SK-N-SH (cell line): ENCODE measurements around the gene GOLGA8N. TPM values are rescaled to one million over a fixed set of nuclear protein-coding genes. Genes with fewer than 3 reads are reported as not detected.

Experiments
- CTCF ChIA-PET: fragments of 300-600, 350-600 bp; formaldehyde crosslinking; extraction: SDS; loops from one replicate; lab custom pipeline; 2021; lab: Yijun Ruan, JAX
- POLR2A ChIA-PET: fragments of 350-600 bp; sonication (Branson Sonifier 250); formaldehyde crosslinking; extraction: SDS; loops from one replicate; lab custom pipeline; 2020; ENCODE audit warnings: antibody characterized with exemption, inconsistent platforms; lab: Yijun Ruan, JAX
- DNase-seq: peaks from one replicate; pipeline ENCODE4 v3.0.0; 2012
- H2AFZ ChIP-seq: fragments of 200-600 bp; sonication (generic); 2 replicates; pipeline ENCODE4 v1.8.1; 2016; ENCODE audit warnings: antibody characterized with exemption, mild to moderate bottlenecking, low read depth
- H3F3A ChIP-seq: fragments of 200-600 bp; sonication (generic); replicated peaks from 2 replicates; pipeline ENCODE3; 2016; ENCODE audit warnings: antibody characterized with exemption, mild to moderate bottlenecking; ENCODE audit not compliant: insufficient read depth
- H3K27ac ChIP-seq, 2 experiments: fragments of 200-500 bp in 1 of 2; fragments of 200-600 bp in 1 of 2; sonication (Bioruptor generic) in 1 of 2; sonication (generic), shearing (Covaris generic) in 1 of 2; 2 replicates each; pipeline versions ENCODE4 v1.5.1 to v1.6.1; 2014 to 2016; ENCODE audit warnings: low read depth in 2 of 2, inconsistent platforms in 1 of 2, low read length in 1 of 2, mild to moderate bottlenecking in 1 of 2, mixed read lengths in 1 of 2
- H3K27me3 ChIP-seq: fragments of 200-600 bp; sonication (generic), shearing (Covaris generic); 2 replicates; pipeline ENCODE4 v1.6.1; 2016; ENCODE audit warnings: mixed run types; ENCODE audit not compliant: insufficient read depth
- H3K36me3 ChIP-seq, 2 experiments: fragments of 200-500 bp in 1 of 2; fragments of 200-600 bp in 1 of 2; sonication (Bioruptor generic) in 1 of 2; sonication (generic) in 1 of 2; replicated peaks in 1 of 2; 2 replicates each; pipeline versions ENCODE3 to v1.5.1; 2014 to 2016; ENCODE audit warnings: low read length in 1 of 2, mild to moderate bottlenecking in 1 of 2; ENCODE audit not compliant: insufficient read depth in 2 of 2, control insufficient read depth in 1 of 2
- H3K4me1 ChIP-seq, 2 experiments: fragments of 200-500 bp in 1 of 2; fragments of 200-600 bp in 1 of 2; sonication (Bioruptor generic) in 1 of 2; sonication (generic), shearing (Covaris generic) in 1 of 2; 2 replicates each; pipeline versions ENCODE4 v1.5.1 to v1.6.1; 2014 to 2016; ENCODE audit warnings: low read depth in 1 of 2, low read length in 1 of 2, mixed run types in 1 of 2; ENCODE audit not compliant: insufficient read depth in 2 of 2, control insufficient read depth in 1 of 2
- H3K4me2 ChIP-seq: fragments of 200-600 bp; sonication (generic), shearing (Covaris generic); 2 replicates; pipeline ENCODE4 v1.6.1; 2017; ENCODE audit warnings: mixed run types
- H3K4me3 ChIP-seq, 2 experiments: fragments of 200-500 bp in 1 of 2; fragments of 200-600 bp in 1 of 2; sonication (Bioruptor generic) in 1 of 2; sonication (generic), shearing (Covaris generic) in 1 of 2; 2 replicates each; pipeline versions ENCODE4 v1.5.1 to v1.8.1; 2014 to 2016; ENCODE audit warnings: low read depth in 2 of 2, inconsistent platforms in 1 of 2, low read length in 1 of 2, mild to moderate bottlenecking in 1 of 2, mixed read lengths in 1 of 2, moderate library complexity in 1 of 2
- H3K79me2 ChIP-seq: fragments of 200-600 bp; sonication (generic); 2 replicates; pipeline ENCODE4 v1.8.1; 2017; ENCODE audit warnings: mild to moderate bottlenecking; ENCODE audit not compliant: insufficient read depth
- H3K9ac ChIP-seq: fragments of 200-600 bp; sonication (generic); 2 replicates; pipeline ENCODE4 v1.6.1; 2017; ENCODE audit warnings: mixed run types
- H3K9me2 ChIP-seq: fragments of 200-600 bp; sonication (generic); 2 replicates; pipeline ENCODE4 v1.6.1; 2017; ENCODE audit warnings: mixed run types
- H3K9me3 ChIP-seq: fragments of 200-600 bp; sonication (generic); 2 replicates; pipeline ENCODE4 v1.6.1; 2017; ENCODE audit warnings: mixed run types, mild to moderate bottlenecking, moderate library complexity
- H4K20me1 ChIP-seq: fragments of 200-600 bp; sonication (generic); 2 replicates; pipeline ENCODE4 v1.6.1; 2017; ENCODE audit warnings: mild to moderate bottlenecking, mixed run types; ENCODE audit not compliant: insufficient read depth
- ELF1 ChIP-seq: IDR thresholded peaks from 2 replicates; pipeline ENCODE4 v1.4.0; 2012
- EZH2phosphoT487 ChIP-seq: fragments of 200-600 bp; sonication (generic); IDR thresholded peaks from 2 replicates; pipeline ENCODE4 v1.6.1; 2017; ENCODE audit warnings: low read depth, mixed run types, mild to moderate bottlenecking, antibody characterized with exemption, moderate library complexity, borderline replicate concordance
- FOSL2 ChIP-seq: IDR thresholded peaks from 2 replicates; pipeline ENCODE4 v1.4.0; 2012; ENCODE audit warnings: low read depth, mild to moderate bottlenecking, moderate library complexity, borderline replicate concordance
- FOXJ3 ChIP-seq: sonication (generic); formaldehyde crosslinking; IDR thresholded peaks from 2 replicates; pipeline ENCODE4 v1.5.1; 2020; ENCODE audit warnings: mild to moderate bottlenecking, missing genetic modification reagents
- FOXM1 ChIP-seq: IDR thresholded peaks from 2 replicates; pipeline ENCODE4 v1.4.0; 2012; ENCODE audit warnings: low read depth, mild to moderate bottlenecking
- GABPA ChIP-seq: IDR thresholded peaks from 2 replicates; pipeline ENCODE4 v1.4.0; 2012; ENCODE audit warnings: low read depth, mild to moderate bottlenecking
- JUND ChIP-seq: IDR thresholded peaks from 2 replicates; pipeline ENCODE4 v1.4.0; 2012
- MEF2A ChIP-seq: IDR thresholded peaks from 2 replicates; pipeline ENCODE4 v1.4.0; 2012; ENCODE audit warnings: low read depth, borderline replicate concordance
- MXI1 ChIP-seq: IDR thresholded peaks from 2 replicates; pipeline ENCODE4 v1.6.1; 2012; ENCODE audit warnings: mild to moderate bottlenecking, low read depth, low read length, improper control_type of control experiment
- NRF1 ChIP-seq: IDR thresholded peaks from 2 replicates; pipeline ENCODE4 v1.6.1; 2012; ENCODE audit warnings: low read depth, mild to moderate bottlenecking, low read length
- PBX3 ChIP-seq: IDR thresholded peaks from 2 replicates; pipeline ENCODE4; 2012
- RAD21 ChIP-seq: IDR thresholded peaks from 2 replicates; pipeline ENCODE4 v1.6.1; 2012; ENCODE audit warnings: mild to moderate bottlenecking, low read length
- REST ChIP-seq: IDR thresholded peaks from 2 replicates; pipeline ENCODE4 v1.6.1; 2012; ENCODE audit warnings: mild to moderate bottlenecking, low read depth, low read length, moderate library complexity
- RXRA ChIP-seq: IDR thresholded peaks from 2 replicates; pipeline ENCODE4 v1.4.0; 2012; ENCODE audit warnings: low read depth, mild to moderate bottlenecking, borderline replicate concordance
- TCF12 ChIP-seq: IDR thresholded peaks from 2 replicates; pipeline ENCODE4 v1.4.0; 2012
- TEAD4 ChIP-seq: IDR thresholded peaks from 2 replicates; pipeline ENCODE4 v1.4.0; 2012; ENCODE audit warnings: mild to moderate bottlenecking, borderline replicate concordance; ENCODE audit not compliant: insufficient read depth
- YY1 ChIP-seq: IDR thresholded peaks from 2 replicates; pipeline ENCODE4 v1.4.0; 2012; ENCODE audit warnings: low read depth, mild to moderate bottlenecking
- WGBS: methylation state at CpG from one replicate; pipeline ENCODE4 v1.1.6; 2017; ENCODE audit warnings: low lambda C conversion rate; 5-methylcytosine and 5-hydroxymethylcytosine counted together
- polyA plus RNA-seq, 3 experiments: library from polyadenylated mRNA; depleted of rRNA; stranded (reverse); fragments of >200 nt; gene quantifications; 2 replicates each; pipeline ENCODE4 v1.2.3, GENCODE V29; 2012
- TF ChIP-seq, protein P1 (sequence below): fragments of 200-600 bp; sonication (generic); IDR thresholded peaks from 2 replicates; pipeline ENCODE4 v1.6.1; 2017; ENCODE audit warnings: antibody characterized with exemption, mild to moderate bottlenecking, moderate library complexity
- TF ChIP-seq, protein P2 (sequence below): IDR thresholded peaks from 2 replicates; pipeline ENCODE4 v1.4.0; 2012; ENCODE audit warnings: low read depth, borderline replicate concordance

The GOLGA8N gene
- polyA plus RNA-seq, 1 of the 3 experiments (the other 2 are of a cell fraction), result 1.2 TPM

DNA sequence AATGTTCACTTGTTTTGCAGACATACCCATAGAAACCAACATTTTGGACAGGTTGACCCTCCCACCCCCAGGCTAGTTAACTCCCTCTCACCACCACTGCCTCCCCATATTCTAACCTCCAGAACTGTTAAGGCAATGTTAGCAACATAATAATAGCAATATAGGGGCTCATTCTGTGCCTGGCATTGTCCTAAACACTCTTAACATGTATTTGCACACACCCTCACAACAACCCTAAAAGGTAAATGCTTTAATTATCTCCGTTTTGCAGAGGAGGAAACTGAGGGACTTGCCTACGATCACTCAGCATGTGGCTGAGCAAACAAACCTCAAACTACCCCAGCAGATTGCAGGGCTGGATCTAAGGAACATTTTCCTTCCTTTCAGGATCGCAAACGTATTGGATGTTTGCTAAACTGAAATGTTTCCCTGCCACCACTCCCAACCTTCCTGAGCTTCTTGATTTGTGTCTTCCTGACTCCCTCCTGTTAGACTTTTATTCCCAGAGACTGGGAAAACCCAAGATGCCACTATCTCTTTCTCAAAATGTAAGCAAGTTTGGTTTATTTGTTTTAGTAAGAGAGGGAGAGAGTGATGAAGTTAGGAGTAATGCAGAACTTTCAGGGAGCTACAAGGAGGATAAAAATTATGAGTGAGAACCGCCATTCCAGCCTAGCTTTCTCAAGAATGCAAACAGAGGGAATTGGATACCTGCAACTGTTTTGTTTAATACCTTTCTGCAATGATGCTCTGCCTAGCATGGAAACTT is 49.6 kb downstream of the GOLGA8N start:
- no peaks in the 10 kb centered on the region for H3K9me3 ChIP-seq
- CTCF ChIA-PET, result interaction anchor here (1.4 to 4.6 kb wide), 2 partner anchors 19 to 350 kb away, joined by 4 to 21 read pairs; no protein-coding TSS in a partner anchor
- no peak for DNase-seq
- no peak overlapping the region for H3K4me2 ChIP-seq
- H3K79me2 ChIP-seq, result no peaks in the 10 kb centered on the region; the same call in 1 of the 2 replicates
- no peak overlapping the region for H3K9ac ChIP-seq
- TF ChIP-seq ELF1 (no peak), JUND (no peak), MXI1 (no peak), FOSL2 (no peak), TCF12 (no peak), RAD21 (no peak), MEF2A (no peak), FOXM1 (no peak), EZH2phosphoT487 (no peak), TEAD4 (no peak), RXRA (no peak), REST (no peak), GABPA (no peak), YY1 (no peak), NRF1 (no peak), PBX3 (no peak), FOXJ3 (CRISPR knock-in tag) (no peak)
- TF ChIP-seq, protein P1, sequence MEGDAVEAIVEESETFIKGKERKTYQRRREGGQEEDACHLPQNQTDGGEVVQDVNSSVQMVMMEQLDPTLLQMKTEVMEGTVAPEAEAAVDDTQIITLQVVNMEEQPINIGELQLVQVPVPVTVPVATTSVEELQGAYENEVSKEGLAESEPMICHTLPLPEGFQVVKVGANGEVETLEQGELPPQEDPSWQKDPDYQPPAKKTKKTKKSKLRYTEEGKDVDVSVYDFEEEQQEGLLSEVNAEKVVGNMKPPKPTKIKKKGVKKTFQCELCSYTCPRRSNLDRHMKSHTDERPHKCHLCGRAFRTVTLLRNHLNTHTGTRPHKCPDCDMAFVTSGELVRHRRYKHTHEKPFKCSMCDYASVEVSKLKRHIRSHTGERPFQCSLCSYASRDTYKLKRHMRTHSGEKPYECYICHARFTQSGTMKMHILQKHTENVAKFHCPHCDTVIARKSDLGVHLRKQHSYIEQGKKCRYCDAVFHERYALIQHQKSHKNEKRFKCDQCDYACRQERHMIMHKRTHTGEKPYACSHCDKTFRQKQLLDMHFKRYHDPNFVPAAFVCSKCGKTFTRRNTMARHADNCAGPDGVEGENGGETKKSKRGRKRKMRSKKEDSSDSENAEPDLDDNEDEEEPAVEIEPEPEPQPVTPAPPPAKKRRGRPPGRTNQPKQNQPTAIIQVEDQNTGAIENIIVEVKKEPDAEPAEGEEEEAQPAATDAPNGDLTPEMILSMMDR, result no peak
- TF ChIP-seq, protein P2, sequence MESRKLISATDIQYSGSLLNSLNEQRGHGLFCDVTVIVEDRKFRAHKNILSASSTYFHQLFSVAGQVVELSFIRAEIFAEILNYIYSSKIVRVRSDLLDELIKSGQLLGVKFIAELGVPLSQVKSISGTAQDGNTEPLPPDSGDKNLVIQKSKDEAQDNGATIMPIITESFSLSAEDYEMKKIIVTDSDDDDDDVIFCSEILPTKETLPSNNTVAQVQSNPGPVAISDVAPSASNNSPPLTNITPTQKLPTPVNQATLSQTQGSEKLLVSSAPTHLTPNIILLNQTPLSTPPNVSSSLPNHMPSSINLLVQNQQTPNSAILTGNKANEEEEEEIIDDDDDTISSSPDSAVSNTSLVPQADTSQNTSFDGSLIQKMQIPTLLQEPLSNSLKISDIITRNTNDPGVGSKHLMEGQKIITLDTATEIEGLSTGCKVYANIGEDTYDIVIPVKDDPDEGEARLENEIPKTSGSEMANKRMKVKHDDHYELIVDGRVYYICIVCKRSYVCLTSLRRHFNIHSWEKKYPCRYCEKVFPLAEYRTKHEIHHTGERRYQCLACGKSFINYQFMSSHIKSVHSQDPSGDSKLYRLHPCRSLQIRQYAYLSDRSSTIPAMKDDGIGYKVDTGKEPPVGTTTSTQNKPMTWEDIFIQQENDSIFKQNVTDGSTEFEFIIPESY, result no peak
- no peak overlapping the region for H3K27ac ChIP-seq
- peaks cover 9 to 12% of the 10 kb centered on the region in 2 experiments for H3K36me3 ChIP-seq
- H3K4me3 ChIP-seq, result no peak overlapping the region
- peaks cover 15% of the 10 kb centered on the region for H3F3A ChIP-seq
- 0 out of 2 replicates have a peak overlapping the region, but pooled peaks have one; percentile 7 for H2AFZ ChIP-seq
- peaks cover 0 to 7% of the 10 kb centered on the region in 2 experiments; a peak in 1 of 4 replicates for H3K4me1 ChIP-seq
- no peaks in the 10 kb centered on the region for H3K27me3 ChIP-seq
- H4K20me1 ChIP-seq, result no peaks in the 10 kb centered on the region
- 87% methylated on average over 5 of the region's 5 CpGs for WGBS
- H3K9me2 ChIP-seq, result no peaks in the 10 kb centered on the region
- POLR2A ChIA-PET, result no interaction called here
